HG03558 (cell line): ENCODE measurements around the gene FST.
A peak's percentile ranks its signal among the peaks of the same experiment; 100 is the strongest.

Source experiments
- ATAC-seq: cut with Tn5 transposase; IDR thresholded peaks from one replicate; pipeline ENCODE4 v1.9.1; 2021; ENCODE audit warnings: moderate number of reproducible peaks; ENCODE audit not compliant: unreplicated experiment; ENCODE audit errors: extremely low read depth

The FST gene

GRCh38 chr5:53472720-53473510 lies 7.5 kb upstream of the FST start:
- ATAC-seq = no peak

- no peak for ATAC-seq
Observed at GRCh38 chr5:53473633-53474032, 6.8 kb upstream of the FST start.

- ATAC-seq = no peak
Observed at GRCh38 chr5:53475320-53475719, 5.1 kb upstream of the FST start.

- no peak for ATAC-seq
Observed at GRCh38 chr5:53476019-53476418, 4.4 kb upstream of the FST start.

GRCh38 chr5:53476531-53477480 lies 3.6 kb upstream of the FST start:
- no peak for ATAC-seq

- no peak for ATAC-seq
Observed at GRCh38 chr5:53478411-53479044, 1.9 kb upstream of the FST start.

GRCh38 chr5:53479045-53479589 lies 1.3 kb upstream of the FST start:
- ATAC-seq = no peak

GRCh38 chr5:53479590-53480415 lies 626 bp upstream of the FST start:
- no peak for ATAC-seq

GRCh38 chr5:53481159-53481886 lies 894 bp downstream of the FST start:
- ATAC-seq = no peak

- peak; percentile 48 for ATAC-seq
Observed at GRCh38 chr5:53481887-53482716, 1.7 kb downstream of the FST start.

GRCh38 chr5:53482717-53483638 lies 2.5 kb downstream of the FST start:
- no peak for ATAC-seq

- ATAC-seq = no peak
Observed at GRCh38 chr5:53487436-53487835, 7.0 kb downstream of the FST start.

- no peak for ATAC-seq
Observed at GRCh38 chr5:53488195-53488722, 7.8 kb downstream of the FST start.

- no peak for ATAC-seq
Observed at GRCh38 chr5:53490747-53491146, 10.3 kb downstream of the FST start.

- no peak for ATAC-seq
Observed at GRCh38 chr5:53501054-53501453, 20.6 kb downstream of the FST start.

- ATAC-seq = no peak
Observed at GRCh38 chr5:53503562-53504218, 23.3 kb downstream of the FST start.
